CD4-positive, alpha-beta T cell treated with Interleukin-12 subunit alpha and Interleukin-12 subunit beta, for 1 hour (primary cell): Measurements from ENCODE around the gene NSFL1C.
"Not testable (repeated sequence)": the region's sequence is repeated elsewhere in the genome, so short reads cannot be mapped to it uniquely, and the experiment has no call there.

Experiments used
- DNase-seq: peaks from one replicate; pipeline ENCODE4 v3.0.0-alpha.2; 2020

NSFL1C gene

GRCh38 chr20:1466211-1467081, at the start of gene NSFL1C:
Gene NSFL1C (minus strand): TSS chr20:1466849. CDS start chr20:1466824, 25 bp downstream.
- DNase-seq = peak; percentile 98

DNA sequence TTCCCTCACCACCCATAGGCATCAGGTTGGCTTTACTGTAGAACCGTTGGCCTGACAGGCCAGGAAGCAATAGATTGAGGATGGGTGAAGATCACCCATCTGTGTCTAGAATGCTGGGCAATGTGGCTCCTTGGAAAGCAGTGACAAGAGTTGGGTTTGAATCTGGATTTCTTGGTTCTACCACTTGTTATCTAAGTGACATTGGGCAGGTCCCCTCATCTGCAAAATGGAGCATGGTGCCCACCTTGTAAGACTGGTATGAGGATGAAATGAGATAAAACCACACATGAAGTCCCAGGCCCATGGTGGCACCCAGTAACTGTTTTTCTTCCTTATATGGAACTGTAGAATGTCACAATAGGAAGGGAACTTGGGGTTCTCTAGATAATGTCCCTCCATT, 47.2 kb upstream of the NSFL1C start:
- DNase-seq = no peak

DNA sequence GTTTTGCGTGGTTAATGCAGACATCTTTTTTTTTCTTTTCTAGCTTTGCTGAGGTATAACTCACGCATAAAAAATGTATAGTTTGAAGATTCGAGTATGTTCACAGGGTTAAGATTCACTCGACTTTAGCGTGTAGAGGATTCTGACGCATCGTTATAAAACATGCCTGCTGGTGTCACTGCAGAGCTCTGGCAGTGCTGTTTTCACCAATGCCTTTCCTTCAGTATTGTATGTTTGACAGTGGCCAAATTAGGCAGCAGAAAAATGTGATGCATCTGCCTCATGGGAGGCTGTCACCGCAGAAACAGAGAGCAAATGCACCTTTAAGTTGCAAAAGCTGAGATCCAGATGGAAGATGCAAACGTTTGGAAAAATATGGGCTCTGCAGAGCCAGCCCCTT, 42.6 kb upstream of the NSFL1C start:
- peak; percentile 40 for DNase-seq

GRCh38 chr20:1508574-1508973, 41.9 kb upstream of the NSFL1C start:
- no peak for DNase-seq

DNA sequence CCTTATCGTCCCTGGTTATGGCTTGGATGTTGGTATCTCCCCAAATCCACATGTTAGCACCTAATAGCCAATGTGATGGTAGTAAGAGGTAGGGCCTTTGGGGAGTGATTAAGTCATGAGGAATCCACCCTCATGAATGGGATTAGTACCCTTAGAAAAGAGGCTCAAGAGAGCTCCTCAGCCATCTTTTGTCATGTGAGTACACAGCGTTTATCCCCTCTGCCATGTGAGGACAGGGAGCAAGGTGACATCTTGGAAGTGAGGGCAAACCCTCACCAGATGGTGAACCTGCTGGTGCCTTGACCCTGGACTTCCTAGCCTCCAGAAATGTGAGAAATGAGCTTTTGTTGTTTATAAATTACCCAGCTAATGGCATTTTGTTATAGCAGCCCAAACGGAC, 40.6 kb upstream of the NSFL1C start:
- DNase-seq = no peak

DNA sequence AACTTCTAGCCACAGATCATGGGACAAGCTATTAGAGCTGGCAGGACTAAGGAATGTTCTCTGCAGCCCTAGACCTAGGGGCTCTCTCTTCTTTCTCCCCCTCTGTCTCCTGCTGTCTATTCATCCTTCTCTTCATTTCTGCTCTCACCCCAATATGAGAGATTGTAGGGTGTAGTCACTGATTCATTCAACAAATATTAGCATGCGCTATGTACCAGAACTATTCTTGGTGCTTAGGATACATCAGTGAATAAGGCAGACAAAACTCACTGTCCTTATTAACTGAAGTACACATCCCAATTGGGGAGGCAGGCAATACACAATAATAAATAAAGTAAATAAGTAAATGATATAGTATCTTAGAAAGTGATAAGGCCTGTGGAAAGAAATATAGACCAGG, 39.2 kb upstream of the NSFL1C start:
- no peak for DNase-seq

DNA sequence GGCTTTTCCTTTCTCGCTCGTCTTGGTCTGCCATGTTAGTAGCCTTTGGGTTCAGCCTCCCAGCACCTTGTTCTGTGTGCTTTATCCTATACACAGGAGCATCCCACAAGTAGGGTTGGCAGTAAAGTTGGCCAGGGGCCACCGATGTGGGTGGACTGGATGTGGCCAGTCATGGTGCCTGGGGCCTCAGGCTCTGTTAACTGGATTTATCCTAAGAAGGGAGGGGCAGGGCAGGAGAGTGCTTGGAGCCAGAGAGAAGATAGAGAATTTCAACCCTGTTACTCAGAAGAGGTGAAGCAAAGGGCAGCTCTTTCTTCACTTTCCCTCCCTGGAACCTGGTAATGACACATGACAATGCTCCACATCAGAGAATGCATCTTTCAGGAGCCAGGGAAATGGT, 38.7 kb upstream of the NSFL1C start:
- no peak for DNase-seq

GRCh38 chr20:1503564-1504227, 37.0 kb upstream of the NSFL1C start:
- DNase-seq = peak; percentile 83

DNA sequence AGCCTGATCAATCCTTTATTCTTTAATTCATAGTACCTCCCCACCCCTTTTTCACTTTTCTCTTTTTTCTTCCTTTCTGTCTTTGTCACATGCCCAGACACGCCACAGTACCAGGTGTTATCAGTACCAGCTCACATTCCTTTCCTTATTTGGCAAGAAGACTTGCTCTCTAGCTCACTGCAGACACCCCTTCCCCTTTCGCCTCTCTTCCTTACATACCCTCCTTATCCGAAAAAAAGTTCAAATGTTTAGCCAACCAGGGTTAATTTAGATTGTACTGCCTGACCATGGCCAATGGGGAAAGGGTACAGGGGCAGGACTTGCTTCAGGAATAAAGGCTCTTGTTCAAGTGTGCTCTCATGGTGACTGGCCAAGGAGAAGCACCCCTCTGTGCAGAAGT, 33.8 kb upstream of the NSFL1C start:
- no peak for DNase-seq

DNA sequence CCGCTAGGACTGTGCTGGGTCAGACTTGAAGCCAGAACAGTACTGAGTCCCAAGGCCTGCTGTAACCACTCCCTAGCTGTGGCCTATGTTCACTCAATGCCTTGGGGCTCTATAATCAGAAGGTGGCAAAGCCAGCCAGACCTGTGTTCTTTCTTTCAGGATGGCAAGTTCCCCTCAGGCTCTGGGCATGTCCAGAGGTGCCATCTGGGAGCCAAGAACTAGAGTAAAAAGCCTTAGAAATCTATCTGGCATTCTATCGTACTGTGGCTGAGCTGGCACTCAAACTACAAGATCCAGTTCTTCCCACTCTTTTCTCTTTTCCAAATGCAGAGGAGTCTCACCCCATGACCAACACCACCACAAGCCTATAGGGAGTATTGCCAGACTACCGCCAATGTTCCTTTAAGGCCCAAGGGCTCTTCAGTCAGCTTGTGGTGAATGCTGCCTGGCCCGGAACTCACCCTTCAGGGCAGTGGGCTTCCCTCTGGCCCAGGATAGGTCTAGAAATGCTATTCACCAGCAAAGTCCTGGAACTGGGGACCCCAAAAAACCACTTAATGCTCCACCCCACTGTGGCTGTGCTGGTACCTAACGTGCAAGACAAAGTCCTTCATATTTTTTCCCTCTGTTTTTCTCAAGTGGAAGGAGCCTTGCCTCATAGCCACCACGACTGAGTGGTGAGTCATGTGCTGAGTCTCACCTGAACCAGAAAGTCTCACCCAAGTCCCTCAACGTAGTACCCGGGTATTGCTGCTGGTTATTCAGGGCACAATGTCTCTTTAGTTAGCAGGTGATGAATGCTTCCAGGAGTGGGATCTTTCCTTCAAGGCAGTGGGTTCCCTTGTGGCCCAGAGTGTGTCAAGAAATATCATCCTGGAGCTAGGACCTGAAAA, 33.1 kb upstream of the NSFL1C start:
- DNase-seq = no peak

- DNase-seq = not testable (repeated sequence)
Observed at GRCh38 chr20:1497371-1497770, 30.7 kb upstream of the NSFL1C start.

DNA sequence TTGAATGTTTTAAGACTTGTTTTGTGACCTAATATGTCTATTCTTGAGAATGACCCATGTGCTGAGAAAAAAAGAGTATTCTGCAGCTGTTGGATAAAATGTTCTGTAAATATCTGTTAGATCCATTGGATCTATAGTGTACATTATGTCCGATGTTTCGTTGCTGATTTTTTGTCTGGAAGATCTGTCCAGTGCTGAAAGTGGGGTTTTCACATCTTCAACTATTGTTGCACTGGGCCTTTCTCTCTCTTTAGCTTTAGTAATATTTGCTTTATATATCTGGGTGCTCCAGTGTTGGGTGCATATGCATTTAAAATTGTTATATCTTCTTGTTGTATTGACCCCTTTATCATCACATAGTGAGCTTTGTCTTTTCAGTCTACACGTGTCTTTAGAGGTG, 30.3 kb upstream of the NSFL1C start:
- DNase-seq = no peak

GRCh38 chr20:1494436-1494835, 27.8 kb upstream of the NSFL1C start:
- DNase-seq = no peak

DNA sequence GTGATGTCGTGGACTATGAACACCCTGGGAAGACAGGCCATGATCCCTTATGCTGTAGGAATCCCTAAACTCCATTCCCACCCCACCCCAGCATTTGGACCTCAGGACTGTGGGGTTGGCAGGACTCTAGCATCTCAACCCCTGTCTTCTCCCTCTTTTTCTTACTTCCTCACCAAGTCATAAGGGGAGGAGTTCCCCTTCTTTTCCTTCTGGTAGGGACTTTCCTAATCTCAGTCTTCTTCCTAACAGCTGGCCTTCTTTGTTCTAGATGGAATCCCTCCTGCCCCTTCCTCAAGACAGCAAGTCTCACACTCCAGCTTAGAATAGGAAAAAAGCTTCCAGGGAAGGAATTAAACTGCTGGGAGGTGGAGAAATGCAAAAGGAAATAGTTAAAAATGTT, 26.9 kb upstream of the NSFL1C start:
- no peak for DNase-seq

DNA sequence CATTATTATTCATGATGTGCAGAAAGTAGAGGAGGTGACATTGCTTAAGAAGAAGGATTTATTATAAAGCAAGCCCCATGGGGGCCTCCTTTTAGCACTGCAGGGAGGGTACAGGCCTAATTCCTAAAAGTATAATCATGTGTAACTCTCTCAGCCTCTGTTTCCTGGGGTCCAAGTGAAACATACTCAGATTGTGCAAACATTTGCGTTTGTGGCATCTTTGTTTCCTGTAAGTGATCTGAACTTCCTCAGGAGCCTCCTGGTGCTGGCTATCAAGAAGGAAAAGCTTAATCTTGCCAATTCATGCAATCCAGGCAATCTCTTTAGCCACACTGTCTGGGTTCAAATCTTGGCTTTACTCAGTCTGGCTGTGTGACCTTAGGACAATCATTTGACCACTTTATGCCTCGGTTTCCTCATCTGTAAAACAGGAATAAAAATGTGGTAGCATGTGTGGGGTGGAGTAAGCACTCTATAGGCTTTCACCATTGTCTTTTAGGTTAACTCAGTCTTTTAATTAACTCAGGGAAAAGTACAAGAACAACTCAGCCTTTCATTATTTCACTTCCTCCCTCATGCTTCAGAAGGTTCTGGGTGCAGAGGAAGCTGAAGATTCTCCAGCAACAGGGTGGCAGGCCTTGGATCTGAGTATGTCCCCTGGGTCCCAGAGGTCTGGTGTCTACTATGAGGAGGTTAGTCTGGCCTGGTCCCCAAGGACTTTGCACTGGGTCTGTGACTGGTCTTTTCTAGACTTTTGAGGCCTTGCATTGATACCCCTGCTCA, 25.4 kb upstream of the NSFL1C start:
- no peak for DNase-seq

DNA sequence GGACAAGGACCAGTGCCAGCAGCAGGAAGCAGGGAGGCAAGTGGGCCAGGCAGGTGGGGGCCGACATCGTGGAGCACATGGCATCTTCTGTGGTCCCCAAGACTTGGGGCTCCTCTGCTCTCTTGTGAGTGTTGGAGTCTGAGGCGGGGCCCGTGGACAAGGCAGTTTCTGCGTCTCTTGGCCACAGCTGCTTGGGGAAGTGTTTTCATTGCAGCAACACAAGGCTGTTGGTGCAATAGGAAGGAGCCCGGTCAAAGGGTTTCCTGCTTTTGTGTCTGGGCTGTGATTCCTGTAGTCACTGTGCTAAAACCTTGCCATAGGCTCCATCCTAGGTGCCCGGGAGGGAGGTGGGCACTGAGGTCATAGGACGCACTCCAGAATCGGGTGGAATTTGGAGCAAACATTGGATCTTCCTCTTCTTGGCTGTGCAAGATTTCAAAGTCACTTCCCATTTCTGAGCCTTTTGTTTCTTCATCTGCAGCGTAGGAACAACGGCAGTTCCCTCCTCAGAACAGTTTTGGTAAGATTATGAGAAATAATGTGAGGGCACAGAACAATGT, 24.7 kb upstream of the NSFL1C start, which contains the start of gene SIRPB2:
Gene SIRPB2 (minus strand): TSS at position 140 of the 560 bp plus-strand sequence. CDS start 61 bp downstream, at position 79.
- peak; percentile 13 for DNase-seq

DNA sequence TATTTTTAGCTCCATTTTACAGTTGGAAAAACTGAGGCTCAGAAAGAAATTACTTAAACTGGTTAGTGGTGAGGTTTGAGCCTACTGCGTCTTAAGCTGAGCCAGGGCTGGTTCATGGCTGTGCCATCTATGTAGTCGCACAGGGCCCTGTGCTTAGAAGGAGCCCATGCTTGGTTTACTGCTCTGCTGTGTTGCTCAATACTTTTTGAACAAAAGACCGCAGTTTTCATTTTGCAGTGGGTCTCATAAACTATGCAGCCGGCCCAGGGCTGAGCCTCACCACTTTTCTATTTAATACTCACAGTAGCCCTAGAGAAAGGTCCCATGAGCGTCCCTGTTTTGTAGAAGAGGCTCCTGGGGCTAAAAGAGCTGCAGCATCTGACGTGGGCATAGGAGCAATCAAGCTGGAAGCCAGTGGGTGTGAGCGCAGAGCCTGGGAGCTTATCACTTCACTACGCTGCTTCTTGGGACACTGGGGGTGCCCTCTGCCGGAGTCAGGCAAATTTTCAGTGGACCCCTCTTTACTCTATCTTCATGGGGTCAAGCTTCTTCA, 24.1 kb upstream of the NSFL1C start:
- DNase-seq = no peak

GRCh38 chr20:1489764-1490436, 23.3 kb upstream of the NSFL1C start:
- no peak for DNase-seq

GRCh38 chr20:1489325-1489724, 22.7 kb upstream of the NSFL1C start:
- DNase-seq = no peak

DNA sequence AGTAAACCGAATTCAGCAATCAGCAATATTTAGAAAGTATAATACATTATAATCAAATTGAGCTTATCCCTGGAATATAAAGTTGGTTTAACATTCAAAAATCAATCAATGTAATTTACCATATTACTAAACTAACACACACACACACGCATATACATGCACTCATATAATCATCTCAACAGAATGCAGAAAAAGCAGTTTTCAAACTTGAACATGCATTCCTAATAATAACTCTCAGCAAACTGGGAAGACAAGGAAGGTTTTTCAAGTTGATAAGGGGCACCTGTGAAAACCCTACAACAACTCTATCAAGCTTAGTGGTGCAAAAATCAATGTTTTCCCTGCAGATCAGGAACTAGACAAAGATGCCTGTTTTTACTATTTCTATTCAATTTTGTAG, 19.9 kb upstream of the NSFL1C start:
- DNase-seq = no peak
